Activated effector memory CD4-positive, alpha-beta T cell treated with anti-CD3 and anti-CD28 coated beads, Interleukin-2, amount 50 U/mL, for 16 hours (primary cell): ENCODE results near the gene SELENOS.

Source experiments
- DNase-seq: peaks from one replicate; pipeline ENCODE4 v3.0.0-alpha.2; 2020

SELENOS gene

DNA sequence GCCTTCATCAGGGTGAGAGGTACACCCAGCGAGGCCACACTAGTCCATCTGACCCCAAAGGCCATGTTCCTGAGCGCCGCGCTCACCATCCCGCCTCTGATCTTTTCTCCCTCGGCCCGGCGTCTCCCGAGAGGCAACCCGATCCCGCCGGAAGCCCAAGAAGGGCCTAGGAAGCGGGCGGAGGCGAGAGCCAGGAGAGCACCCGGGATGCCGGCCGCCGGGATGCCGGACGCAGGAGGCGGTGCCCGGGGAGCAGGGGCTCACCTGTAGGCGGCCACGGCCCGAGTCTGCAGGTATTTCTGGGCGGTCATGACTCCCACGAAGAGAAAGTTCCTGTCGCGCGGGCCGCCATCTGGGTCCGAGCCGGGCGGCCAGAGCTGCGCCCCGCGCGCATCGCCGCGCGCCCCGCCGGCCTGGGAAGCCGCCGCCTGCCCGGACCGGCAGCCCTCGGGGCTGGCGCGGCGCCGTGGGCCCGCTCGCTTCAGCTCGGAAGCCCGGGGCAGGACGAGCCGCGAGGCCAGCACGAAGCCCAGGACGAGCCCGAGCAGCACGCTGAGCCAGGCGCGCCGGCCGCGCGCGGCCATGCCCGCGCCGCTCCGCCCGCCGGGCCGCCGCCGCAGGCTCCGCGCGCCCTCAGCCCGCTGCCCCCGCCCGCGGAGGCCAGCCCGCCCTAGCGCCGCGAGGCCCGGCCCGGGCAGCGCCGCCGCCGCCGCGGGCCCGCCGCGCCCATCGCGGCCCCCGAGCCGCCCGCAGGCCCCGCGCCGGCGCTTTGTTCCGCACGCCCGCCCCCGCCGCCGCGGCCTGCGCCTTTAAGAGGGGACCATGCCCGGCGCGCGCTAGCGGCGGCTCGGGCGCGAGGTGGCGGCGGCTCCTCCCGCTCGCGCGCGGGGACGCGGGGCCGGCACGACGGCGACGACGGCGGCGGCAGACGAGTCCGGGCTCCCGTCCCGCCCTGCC lies 26.1 kb downstream of the SELENOS start:
- DNase-seq, result peak; percentile 74

DNA sequence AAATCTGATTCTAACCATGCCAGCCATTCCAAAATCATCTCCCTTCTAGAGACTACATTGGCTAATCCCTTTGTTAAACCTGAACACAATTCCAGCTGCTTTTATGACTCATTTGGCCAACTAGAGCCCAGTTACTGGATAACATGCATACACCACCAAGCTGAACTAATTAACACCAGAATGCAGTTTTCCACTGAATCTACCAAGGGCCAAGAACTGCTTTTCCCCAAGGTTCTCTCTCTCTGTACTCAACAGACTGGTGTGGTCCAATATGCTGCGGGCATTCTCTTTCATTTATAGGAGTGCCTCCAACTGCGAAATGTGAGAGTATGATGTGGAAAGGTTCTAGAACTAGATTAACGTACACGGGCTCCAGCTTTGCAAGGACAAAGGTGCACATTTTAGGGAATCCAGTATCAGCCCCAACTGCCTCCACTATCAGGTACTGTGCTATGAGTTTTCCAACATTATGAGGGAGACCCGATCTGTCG lies 26.9 kb downstream of the SELENOS start:
- DNase-seq, result no peak

DNA sequence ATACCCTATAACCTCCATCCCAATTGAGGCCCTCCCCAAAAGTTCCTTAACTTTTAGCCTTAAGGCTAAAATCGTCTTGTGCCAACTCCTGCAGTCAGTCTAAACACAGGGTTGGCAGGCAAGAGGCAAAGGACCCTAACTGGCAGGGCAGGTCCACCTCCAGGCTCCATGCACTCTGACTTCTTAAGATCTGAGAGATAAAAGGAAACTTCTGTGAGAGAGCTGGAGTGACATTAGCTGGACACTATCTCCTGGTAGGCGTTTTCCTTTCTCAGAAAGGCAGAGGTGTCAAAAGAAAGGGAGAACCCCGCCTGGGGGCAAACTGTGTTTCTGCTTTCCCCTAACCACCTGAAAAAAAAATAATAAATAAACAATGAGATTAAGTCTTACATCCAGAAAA lies 29.0 kb downstream of the SELENOS start:
- DNase-seq, result no peak

DNA sequence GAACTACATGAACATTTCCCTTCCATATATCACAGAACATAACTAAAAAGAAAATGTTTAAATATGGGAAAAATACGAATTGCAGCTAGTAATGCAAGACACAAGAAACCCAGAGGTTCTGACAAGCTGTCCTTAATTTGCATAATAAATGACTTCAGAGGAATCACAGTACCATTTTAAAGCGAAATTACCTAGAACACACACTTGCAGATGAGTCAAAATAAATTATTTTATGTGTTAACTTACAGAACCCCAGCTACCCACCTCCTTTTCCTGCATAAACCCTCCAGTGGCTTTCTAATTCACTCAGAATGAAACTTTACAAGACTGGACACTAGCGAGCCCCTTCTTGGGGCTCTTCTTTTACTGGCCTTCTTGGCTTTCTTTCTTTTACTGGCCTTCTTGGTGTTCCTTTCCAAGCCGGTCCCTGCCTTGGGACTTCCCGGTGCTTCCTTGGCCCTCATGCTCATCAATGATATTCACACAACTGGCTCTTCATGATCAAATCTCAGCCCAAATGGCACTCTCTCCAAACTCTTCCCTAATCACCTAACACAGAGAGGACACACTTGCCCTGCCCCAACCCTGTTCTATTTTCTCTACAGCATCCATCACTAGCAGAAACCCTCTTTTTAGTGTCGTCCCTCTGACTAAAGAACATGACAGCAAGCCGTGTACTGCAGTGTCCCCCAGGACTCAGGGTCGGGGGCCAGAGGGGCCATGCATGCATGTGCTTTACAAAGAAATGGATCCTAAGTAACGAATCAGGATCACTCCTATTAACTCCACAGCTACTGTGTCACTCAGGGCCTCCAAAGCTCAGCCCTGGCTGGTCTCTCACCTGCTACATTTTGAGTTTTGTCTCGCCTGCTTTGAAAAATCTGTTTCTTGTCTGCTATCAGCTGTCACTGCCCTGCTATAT lies 30.2 kb downstream of the SELENOS start:
- no peak for DNase-seq

DNA sequence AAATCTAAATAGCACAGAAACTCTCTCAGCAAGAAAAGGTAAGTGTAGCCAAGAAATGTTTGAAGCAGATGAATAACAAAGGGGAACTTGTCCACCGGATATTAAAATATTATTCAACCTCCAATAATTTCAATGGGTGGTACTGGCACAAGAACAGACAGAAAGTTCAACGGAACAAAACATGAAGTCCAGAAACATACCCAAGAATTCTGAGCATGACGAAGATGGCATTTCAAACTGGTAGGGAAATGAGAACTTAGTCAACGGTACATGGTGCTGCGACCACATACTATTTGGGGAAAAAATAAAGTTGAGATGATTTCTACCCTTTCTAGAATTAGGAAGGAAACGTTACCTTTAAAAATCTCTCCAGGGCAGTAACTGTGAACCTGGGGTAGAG lies 30.9 kb downstream of the SELENOS start:
- DNase-seq, result no peak

DNA sequence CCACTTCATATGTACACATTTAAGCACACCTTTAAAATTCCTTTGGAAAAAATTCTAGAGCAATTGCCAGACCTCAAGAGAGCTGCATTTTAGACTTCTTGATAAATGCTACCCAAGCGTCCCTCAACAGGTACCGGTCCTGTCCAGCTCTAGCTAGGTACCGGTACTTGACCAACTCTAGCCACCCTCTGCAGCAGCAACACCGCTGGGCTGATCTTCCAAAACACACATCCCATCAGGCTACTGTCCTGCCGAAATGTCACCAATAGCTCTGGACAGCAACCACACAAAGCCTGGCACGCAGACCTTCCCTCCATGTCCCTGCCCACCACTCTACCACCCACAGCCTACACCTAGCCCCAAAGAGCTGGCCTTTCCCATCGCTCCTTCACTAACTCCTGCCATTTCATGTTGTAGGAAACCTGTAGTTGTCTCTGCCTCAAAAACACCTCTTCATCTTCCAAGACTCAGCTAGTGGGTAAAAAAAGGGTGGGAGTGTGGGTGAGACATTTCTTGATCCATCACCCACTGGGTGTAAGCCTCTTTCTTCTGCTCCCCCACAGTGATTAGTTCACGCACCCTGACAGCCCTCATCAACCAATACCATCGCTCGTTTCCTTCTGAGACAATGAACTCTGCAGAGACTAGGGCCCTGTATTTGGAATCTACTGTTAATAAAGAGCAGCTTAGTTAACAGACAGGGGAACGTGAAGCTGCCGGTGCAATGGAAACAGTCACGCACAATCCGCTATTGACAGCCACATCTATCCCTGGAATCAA lies 32.2 kb downstream of the SELENOS start:
- DNase-seq, result no peak

DNA sequence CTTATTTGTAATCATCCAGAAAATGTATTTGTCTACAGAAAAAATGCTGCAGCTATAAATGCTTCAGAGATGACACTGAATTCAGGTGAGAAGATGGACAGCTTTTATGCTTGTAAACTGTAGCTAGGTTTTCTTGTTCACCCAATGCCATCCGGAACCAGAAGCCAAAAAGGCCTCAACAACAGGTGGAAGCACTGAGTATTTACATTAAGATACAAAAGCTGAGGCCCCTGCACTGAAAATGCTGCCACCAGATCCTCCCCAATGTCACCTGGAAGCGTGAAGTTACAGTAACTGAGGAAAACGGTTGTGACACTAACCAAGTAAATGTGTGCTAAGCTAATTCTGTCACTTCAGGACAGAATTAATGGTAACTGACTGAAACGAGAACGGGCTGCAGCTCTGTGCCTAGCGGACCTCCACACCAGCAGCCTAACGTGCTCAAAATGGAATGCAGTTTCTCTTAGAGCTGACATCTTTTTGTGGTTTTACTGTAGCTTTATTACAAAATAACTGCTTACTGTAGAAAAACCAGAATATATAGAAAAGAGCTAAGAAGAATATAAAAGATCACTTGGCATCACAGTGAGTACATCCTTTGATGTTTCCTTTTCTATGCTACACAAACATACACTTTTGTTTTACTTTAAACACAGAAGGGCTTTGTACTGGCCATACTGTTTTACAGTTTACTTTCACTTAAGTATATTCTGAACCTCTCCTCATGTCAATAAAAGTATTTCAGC lies 33.1 kb downstream of the SELENOS start:
- DNase-seq, result no peak

DNA sequence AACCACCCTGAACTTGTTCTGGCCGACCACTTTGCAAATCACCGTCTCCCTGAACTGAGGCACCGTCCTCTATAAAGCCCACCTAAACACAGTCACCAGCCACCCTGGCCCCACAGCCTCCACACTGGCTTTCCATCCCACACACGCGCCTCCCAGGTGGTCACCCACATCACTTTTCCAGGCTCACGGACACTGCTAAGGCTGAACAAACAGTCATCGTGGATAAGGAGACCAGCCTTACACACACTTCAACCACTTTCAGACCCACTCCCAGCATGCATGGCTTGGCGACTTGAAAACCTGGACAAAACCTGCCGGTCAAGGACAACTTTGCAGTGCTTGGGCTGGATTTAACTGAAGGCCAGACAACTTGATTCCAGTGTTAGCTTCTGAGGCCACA lies 33.9 kb downstream of the SELENOS start:
- no peak for DNase-seq

DNA sequence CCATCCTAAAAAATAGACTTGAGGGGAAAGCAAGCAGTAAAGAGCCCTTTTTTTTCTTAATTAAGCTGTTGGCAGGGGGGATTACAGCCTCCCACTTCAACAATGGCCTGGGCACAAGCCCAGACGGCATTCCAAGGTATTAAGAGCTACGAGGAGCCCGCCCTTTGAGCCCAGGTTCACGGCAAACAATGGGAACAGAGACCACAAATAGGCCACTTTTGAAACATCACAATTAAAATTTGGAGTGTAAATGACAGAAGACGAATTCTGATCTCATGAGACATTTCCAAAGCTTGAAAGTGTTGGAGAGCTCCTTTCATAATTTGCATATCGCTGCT lies 34.3 kb downstream of the SELENOS start:
- no peak for DNase-seq

DNA sequence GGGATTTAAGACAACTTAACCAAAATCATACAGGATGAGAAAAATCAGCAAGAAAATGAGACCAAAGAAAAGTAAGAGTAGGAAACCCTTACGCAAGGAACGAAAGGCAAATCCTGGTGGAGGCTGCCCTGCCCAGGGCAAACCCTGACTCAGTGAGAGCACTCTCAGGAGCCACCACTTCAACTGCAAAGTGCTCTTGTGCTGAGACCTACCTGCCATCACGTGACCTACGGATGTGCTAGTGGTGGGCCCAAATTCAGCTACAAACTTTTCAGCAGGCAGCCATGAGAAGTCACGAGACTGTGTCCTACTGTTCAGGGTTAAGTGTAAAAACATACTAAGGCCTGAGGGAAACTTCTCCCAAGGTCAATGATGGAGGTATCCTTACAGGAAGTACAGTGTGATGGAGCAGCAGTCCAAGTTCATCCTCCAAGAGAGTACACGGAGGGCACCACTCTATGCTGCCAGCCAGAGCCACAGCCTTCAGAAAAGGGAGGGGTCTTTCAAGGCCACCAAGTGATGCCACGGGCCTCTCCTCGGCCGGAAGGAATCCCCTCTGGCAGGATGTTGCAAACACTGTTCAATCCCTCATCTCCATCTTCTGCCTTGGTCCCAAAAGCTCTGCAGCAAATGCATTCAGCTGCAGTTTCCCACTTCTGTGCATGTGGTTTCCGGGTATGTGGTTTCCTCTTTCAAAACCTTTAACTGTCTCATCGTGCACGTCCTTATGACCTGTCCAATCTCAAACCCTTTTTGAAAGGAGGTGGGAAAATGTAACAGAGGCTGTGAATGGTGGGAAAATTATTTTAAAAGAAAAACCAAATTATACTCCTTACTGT lies 34.9 kb downstream of the SELENOS start:
- DNase-seq, result peak; percentile 79

DNA sequence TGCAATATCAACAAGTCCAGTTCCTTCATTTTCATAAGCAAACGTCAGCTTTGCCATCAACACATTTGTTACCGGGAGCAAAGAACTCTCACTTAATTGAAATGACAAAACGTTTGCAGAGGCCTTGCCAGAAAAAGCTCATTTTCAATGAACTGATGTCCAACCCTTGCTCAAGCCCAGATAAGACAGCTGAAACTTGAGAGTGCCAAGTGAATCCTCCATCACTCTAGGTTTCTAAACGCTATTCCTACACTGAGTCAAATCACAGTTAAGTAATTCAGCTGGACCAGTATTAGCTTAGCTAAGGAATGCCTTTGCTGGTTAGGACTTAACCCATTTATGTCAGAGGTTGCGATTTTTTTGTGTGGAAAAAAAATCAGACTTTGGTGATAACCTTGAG lies 36.9 kb downstream of the SELENOS start:
- DNase-seq, result no peak

DNA sequence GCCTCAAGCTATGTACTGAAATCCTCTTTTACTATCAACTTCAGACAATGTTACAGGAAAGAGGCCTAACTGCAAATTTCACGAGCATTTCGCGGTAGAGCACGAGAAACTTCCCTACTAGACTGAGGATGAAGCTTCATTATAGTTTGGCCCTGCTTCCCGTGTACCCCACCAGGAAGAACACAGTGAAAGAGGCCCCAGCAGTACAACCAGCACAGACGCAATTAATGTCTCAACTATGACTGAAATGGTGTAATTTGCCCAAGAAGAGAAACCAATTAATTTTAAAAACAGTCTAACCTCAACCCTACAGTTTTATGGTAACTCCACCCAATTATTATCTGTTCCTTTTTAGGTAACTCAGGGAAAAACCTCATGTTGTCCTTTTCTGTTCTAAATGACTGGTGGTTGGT lies 37.6 kb downstream of the SELENOS start:
- no peak for DNase-seq

DNA sequence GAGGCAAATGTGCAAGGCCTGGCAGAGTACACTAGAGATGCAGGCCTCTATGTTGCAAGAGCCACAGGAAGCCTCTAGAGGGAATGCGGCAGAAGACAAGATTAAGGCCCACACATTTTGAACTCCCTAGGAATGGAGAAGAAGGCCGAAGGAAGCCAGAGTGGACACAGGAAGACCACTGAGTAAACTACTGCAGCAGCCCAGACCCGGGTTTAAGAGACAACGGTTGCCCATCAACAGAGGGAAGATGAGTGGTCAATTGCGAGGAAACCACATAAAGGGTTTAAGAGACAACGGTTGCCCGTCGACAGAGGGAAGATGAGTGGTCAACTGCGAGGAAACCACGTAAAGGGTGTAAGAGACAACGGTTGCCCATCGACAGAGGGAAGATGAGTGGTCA lies 40.0 kb downstream of the SELENOS start:
- DNase-seq, result no peak

DNA sequence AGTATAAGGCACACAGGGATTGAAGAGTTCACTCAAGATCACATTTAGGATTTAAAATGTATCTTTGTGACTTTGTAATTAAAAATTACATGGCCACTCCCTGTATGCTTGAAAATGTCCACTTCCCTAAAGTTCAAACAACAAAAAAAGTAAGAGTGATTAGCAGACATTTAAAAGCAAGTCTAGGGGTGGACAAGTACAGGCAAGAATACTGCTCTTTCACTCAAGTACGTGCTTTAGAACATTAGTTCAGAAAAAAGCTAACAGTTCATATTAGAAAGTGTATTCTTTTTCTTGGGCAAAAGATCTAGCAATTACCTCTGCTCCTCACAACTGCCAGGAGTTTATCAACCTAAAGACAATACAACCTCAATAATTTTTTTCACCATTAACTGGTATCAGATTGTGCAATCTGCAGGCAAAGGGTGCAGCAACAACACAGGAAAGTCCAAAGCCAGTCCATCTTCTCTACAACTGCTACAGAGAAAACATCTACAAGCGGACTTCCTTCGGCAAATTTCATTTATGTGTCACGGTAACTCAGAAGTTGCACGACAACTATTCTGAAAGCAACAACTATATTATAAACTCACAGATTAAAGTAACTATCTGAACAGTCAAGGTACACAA lies 43.5 kb downstream of the SELENOS start:
- no peak for DNase-seq

DNA sequence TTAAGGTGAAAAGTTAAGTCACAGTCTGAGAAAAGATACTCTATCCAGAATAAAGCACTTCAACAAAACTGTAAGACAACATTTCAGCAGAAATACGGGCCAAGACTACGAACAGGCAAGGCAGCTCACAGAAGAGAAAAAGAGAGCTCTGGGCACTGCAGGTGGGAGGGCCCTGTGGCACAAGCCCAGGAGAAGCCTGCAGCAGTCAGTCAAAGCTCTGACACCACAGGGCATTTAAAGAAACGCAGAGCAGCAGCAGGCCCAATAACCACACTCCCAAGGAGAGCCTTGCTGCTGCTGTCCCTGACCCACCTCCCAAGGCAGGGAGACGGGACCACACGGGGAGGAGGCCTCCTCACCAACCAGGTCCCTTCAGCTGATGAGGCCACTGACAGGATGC lies 44.6 kb downstream of the SELENOS start:
- no peak for DNase-seq

DNA sequence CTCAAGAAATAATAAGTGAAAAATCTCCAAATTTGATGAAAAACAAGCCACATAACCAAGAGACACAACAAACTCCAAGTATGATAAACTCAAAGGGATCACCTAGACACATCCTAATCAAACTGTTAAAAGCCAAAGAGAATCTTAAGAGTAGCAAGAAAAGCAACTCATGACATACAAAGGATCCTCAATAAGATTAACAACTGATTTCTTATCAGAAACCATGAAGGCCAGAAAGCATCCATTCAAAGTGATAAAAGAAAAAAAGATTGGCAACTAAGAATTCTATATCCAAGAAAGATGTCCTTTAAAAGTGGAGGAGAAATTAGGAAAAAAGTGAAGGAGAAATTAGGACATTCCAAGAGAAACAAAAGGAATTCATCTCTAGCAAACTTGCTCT lies 49.0 kb downstream of the SELENOS start:
- DNase-seq, result no peak

DNA sequence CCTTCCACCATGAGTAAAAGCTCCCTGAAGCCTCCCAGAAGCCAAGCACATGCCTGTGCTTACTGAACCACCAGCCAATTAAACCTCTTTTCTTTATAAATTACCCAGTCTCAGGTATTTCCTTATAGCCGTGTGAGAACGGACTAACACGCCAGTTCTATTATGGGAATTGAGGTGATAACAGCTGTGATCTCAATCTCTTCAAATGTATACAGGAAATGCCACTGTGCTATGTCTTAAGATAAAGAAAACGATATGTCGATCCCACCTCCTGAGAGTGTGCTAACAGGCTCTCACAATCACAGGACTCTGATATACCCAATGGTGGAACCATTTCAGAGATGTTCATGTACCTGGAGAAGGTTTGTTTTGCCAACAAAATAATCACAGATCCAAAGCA lies 51.6 kb downstream of the SELENOS start:
- no peak for DNase-seq
